ENCODE results near the gene TNFRSF8. TPM values are rescaled to one million over a fixed set of nuclear protein-coding genes. Genes with fewer than 3 reads are reported as not detected.

TNFRSF8 gene
- total and polyA plus RNA-seq, 10 donors: 1.3 to 7.6 (median 2.0) TPM

- no peak overlapping the region for H3K27ac ChIP-seq
- peaks cover 0 to 11% (median 0%) of the 10 kb centered on the region in 7 donors for H3K27me3 ChIP-seq (replicated peaks in 1 of 7)
- peaks cover 0 to 34% (median 24%) of the 10 kb centered on the region in 6 donors for H3K4me1 ChIP-seq
- TF ChIP-seq CTCF (IDR thresholded peaks at IDR 0.05 in 8 of 11, conservative IDR thresholded peaks at IDR 0.05 in 3 of 11): peak in 1 of 11 experiments; percentile 5
- TF ChIP-seq POLR2A (IDR thresholded peaks at IDR 0.05): no peak
- H3K4me3 ChIP-seq: no peak overlapping the region
- 72 to 84% (median 81%) methylated on average over 6 of the region's 6 CpGs for WGBS, 5 donors
- no peaks in the 10 kb centered on the region for H3K36me3 ChIP-seq
- DNase-seq: no peak
- intact Hi-C loops (cut with DNase I; ENCODE audit: low total_unique reads): no loop called here
- H3K9me3 ChIP-seq: no peaks in the 10 kb centered on the region
Observed at GRCh38 chr1:12046749-12047119, 16.4 kb upstream of the TNFRSF8 start.

- no peak for DNase-seq
- Histone ChIP-seq H3K4me1 (peaks cover 0 to 40% (median 30%) of the 10 kb centered on the region in 6 donors), H3K36me3 (no peaks in the 10 kb centered on the region), H3K27ac (no peak overlapping the region), H3K4me3 (peak overlapping the region in 1 of 8 donors; percentile 21), H3K27me3 (replicated peaks in 1 of 7) (peaks cover 0 to 11% (median 0%) of the 10 kb centered on the region in 7 donors), H3K9me3 (no peaks in the 10 kb centered on the region)
- intact Hi-C loops (cut with DNase I; ENCODE audit: low total_unique reads): no loop called here
- TF ChIP-seq POLR2AphosphoS5 (IDR thresholded peaks at IDR 0.05) (no peak), POLR2A (IDR thresholded peaks at IDR 0.05) (no peak), CTCF (IDR thresholded peaks at IDR 0.05 in 8 of 11, conservative IDR thresholded peaks at IDR 0.05 in 3 of 11) (no peak)
- 40 to 48% (median 45%) methylated on average over 18 of the region's 18 CpGs for WGBS, 5 donors
Observed at GRCh38 chr1:12047120-12047876, 15.8 kb upstream of the TNFRSF8 start.

GRCh38 chr1:12048372-12048771 is 14.7 kb upstream of the TNFRSF8 start:
- Histone ChIP-seq H3K27ac (no peak overlapping the region), H3K27me3 (replicated peaks in 1 of 7) (peaks cover 0 to 11% (median 0%) of the 10 kb centered on the region in 7 donors), H3K9me3 (no peaks in the 10 kb centered on the region), H3K36me3 (no peaks in the 10 kb centered on the region), H3K4me1 (peaks cover 0 to 44% (median 32%) of the 10 kb centered on the region in 6 donors), H3K4me3 (no peak overlapping the region)
- no peak for DNase-seq
- 53 to 80% (median 77%) methylated on average over 2 of the region's 2 CpGs for WGBS, 5 donors
- intact Hi-C loops (cut with DNase I; ENCODE audit: low total_unique reads): no loop called here
- TF ChIP-seq CTCF (IDR thresholded peaks at IDR 0.05 in 8 of 11, conservative IDR thresholded peaks at IDR 0.05 in 3 of 11): no peak
- no peak for TF ChIP-seq POLR2A (IDR thresholded peaks at IDR 0.05)
- no peak for TF ChIP-seq POLR2AphosphoS5 (IDR thresholded peaks at IDR 0.05)

GRCh38 chr1:12049616-12050015 is 13.5 kb upstream of the TNFRSF8 start:
- intact Hi-C loops (cut with DNase I; ENCODE audit: low total_unique reads): no loop called here

More at GRCh38 chr1:12049616-12050015, 13.5 kb upstream of the TNFRSF8 start:
- H3K4me1 ChIP-seq: peaks cover 0 to 44% (median 31%) of the 10 kb centered on the region in 6 donors
- H3K36me3 ChIP-seq: no peaks in the 10 kb centered on the region
- peaks cover 0 to 11% (median 0%) of the 10 kb centered on the region in 7 donors for H3K27me3 ChIP-seq (replicated peaks in 1 of 7)
- TF ChIP-seq CTCF (IDR thresholded peaks at IDR 0.05 in 8 of 11, conservative IDR thresholded peaks at IDR 0.05 in 3 of 11): no peak
- no peak for TF ChIP-seq POLR2AphosphoS5 (IDR thresholded peaks at IDR 0.05)
- TF ChIP-seq POLR2A (IDR thresholded peaks at IDR 0.05): no peak
- H3K27ac ChIP-seq: no peak overlapping the region
- 54 to 76% (median 66%) methylated on average over 4 of the region's 4 CpGs for WGBS, 5 donors
- H3K4me3 ChIP-seq: no peak overlapping the region
- H3K9me3 ChIP-seq: no peaks in the 10 kb centered on the region
- DNase-seq: no peak

All from spleen (tissue), 11 donors.